Stimulated activated CD8-positive, alpha-beta memory T cell treated with anti-CD3 and anti-CD28 coated beads, Interleukin-15, amount 100 ng/mL, for 48 hours (primary cell): ENCODE results near the gene BASP1.
"Not testable (repeated sequence)": the region's sequence is repeated elsewhere in the genome, so short reads cannot be mapped to it uniquely, and the experiment has no call there.

ENCODE experiments used
- DNase-seq, 2 donors: peaks; one replicate each; pipeline ENCODE4 v3.0.0-alpha.2; 2020; ENCODE audit warnings: low read depth in 2 of 2

BASP1 gene

DNA sequence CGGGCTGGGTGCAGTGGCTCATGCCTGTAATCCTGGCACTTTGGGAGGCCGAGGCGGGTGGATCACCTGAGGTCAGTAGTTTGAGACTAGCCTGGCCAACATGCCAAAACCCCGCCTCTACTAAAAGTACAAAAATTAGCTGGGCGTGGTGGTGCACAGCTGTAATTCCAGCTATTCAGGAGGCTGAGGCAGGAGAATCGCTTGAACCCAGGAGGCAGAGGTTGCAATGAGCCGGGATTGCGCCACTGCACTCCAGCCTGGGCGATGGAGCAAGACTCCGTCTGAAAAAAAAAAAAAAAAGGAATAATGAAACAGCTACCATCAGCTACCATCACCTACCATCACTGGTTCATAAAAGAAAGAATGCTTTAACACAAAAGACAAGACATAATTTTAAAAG lies 25.9 kb upstream of the BASP1 start:
- not testable (repeated sequence) for DNase-seq

- DNase-seq = no peak
Observed at GRCh38 chr5:17192191-17192590, 25.2 kb upstream of the BASP1 start.

- no peak for DNase-seq
Observed at GRCh38 chr5:17196024-17196423, 21.4 kb upstream of the BASP1 start.

- DNase-seq = no peak
Observed at GRCh38 chr5:17196697-17197096, 20.7 kb upstream of the BASP1 start.

GRCh38 chr5:17203329-17204132 lies 13.9 kb upstream of the BASP1 start:
- DNase-seq = no peak

DNA sequence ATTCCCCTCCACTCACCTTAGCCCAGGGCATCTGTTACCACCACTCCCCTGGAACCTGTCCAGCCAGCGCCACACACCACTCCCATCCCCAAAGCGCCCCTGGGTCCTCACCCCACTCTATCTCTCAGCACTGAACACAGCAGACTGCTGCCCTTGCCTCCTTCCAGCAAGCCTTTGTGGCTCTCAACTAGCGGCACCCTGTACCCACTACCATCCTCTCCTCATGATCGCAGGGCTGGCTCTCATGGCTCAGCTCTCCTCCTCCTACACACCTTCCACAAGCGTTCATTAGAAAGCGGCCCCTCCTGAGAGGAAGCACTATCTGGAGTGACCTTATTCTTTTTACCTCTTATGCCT lies 13.3 kb upstream of the BASP1 start:
- DNase-seq = no peak

- no peak for DNase-seq
Observed at GRCh38 chr5:17206021-17206420, 11.4 kb upstream of the BASP1 start.

DNA sequence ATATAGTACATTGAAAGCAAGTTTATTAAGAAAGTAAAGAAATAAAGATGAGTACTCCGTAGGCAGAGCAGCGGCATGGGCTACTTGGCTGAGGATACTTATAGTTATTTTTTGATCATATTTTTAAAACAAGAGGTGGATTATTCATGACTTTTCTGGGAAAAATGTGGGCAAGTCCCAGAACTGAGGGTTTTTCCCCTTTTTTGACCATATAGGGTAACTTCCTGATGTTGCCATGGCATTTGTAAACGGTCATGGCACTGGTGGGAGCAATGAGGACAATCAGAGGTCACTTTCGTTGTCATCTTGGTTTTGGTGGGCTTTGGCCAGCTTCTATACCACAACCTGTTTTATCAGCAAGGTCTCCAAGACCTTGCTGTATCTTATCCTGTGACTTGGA lies 5.2 kb upstream of the BASP1 start:
- DNase-seq = no peak

DNA sequence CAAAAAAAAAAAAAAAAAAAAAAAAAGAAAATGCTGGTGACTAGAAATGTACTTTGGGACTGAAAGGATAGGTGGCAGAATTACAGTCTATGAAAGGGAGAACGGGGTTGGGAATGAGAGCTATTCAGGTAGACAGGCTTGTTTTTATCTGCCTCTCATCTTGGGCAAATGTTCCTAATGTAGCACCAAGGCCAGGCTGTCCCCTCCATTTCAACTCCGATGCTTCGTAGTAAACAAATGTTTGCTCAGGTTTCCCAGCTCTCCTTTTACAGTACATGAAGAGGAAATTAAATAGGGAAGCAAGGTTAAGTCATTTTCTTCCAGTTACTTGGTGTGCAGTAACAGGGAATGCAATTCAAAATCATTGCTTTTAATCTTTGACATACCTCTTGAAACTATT lies 4.4 kb upstream of the BASP1 start:
- DNase-seq = no peak

- no peak for DNase-seq
Observed at GRCh38 chr5:17213938-17214337, 3.5 kb upstream of the BASP1 start.

GRCh38 chr5:17214893-17215292 lies 2.5 kb upstream of the BASP1 start:
- DNase-seq = no peak

DNA sequence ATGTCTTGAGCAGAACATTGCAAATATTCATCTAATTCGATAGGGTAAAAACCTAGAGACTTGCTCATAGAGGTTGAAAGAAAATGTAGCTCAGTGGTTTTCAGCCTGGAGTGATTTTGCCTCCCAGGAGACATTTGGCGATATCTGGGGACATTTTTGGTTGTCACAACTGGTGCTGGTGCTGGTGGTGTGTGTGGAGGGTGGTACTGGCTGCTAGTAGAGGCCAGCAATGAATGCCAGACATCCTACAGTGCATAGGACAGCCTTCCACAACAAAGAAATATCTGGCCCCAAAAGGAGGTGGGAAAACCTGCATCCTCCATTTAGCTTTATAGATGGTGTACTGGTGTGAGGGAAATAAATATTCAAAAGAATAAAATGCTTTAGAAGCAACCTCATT lies 2.1 kb upstream of the BASP1 start:
- no peak for DNase-seq

DNA sequence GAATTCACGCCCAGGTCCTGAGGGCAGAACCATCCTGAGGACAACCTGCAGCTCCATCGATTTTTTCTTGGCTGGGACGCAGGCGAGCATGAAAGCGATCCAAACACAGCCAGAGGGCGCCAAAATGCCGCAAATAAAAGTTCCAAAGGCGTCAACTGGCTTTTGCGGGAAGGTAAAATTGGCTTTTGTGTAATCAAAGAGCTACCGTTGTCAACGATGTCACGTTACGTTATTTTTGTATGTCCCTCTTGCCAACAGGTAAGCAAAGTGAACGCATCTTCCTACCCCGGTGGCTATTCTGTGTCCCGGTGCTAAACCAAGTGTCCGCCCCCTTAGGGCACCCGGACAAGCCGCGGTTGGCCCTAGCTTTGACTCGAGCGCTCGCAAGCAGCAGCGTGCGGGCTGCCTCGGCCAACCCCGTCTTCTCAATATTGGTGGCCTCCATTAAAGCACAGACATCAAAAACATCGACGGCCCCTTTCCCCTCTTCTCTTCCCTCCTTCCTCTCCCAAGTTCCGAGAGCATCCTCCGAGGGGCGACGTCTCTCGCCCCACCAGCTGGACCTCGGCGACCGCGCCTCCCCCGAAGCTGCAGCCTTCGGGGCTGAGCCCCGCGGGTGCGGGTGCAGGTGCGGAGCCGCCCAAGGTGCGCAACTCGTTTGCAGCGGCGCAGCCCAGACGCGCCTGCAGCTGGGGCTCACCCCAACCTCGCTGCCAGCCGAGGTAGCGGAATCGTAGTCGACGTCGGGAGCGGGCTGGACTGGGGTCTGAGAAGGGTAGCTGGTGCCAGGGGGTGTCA lies 1.1 kb upstream of the BASP1 start:
- DNase-seq = peak in 1 of 2 donors; percentile 32

GRCh38 chr5:17216974-17217492 lies 398 bp upstream of the BASP1 start:
- no peak for DNase-seq

GRCh38 chr5:17218353-17219005 lies 1.0 kb downstream of the BASP1 start:
- DNase-seq = no peak

GRCh38 chr5:17219006-17219422 lies 1.6 kb downstream of the BASP1 start:
- DNase-seq = no peak

DNA sequence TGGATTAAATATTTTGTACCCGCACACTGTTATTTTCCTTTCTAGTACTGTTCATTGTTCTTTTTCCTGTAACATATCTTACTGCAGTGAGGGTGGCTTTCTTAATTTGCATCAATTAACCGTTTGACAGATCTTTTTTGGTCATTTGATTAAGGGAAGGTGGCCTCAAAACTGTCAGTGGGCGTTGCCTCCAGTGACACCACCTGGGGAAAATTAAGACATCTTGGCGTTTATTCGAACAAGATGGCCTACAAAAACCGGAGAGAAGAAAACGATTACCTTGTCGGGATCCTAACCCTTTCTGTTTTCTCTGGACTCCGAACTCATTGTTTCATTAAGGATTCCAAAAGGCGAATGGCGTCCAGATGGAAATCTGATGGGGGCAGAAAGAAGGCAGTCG lies 2.0 kb downstream of the BASP1 start:
- DNase-seq = no peak

DNA sequence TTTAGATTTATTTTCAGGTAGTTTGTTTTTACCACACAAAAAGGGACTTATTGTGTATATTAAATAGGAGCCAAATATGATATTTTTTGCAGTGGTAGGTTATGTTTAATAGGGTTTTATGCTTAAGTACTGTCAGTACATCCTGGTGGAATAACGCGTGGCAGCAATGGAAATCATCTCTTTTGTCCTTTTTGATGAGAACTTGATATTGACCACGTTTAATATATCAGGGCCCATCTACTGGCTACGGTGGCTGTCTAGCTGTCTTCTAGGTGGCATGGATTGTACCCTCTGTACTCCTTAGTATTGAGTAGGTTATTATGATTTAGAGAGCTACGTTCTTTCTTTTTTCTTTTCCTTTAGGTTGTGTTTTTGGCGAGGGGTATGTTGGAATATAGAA lies 2.6 kb downstream of the BASP1 start:
- no peak for DNase-seq

- DNase-seq = no peak
Observed at GRCh38 chr5:17220469-17220868, 3.0 kb downstream of the BASP1 start.

GRCh38 chr5:17221843-17222636 lies 4.6 kb downstream of the BASP1 start:
- no peak for DNase-seq

GRCh38 chr5:17222664-17223063 lies 5.2 kb downstream of the BASP1 start:
- no peak for DNase-seq
